GM12872 (cell line): ENCODE measurements around the gene PPP1R9A.

Source experiments
- TF ChIP-seq, protein P1 (sequence below): IDR thresholded peaks from 3 replicates; pipeline ENCODE4 v1.5.1; 2011; ENCODE audit warnings: low read depth, mild to moderate bottlenecking, low read length, moderate library complexity; ENCODE audit not compliant: insufficient read depth

The PPP1R9A gene

DNA sequence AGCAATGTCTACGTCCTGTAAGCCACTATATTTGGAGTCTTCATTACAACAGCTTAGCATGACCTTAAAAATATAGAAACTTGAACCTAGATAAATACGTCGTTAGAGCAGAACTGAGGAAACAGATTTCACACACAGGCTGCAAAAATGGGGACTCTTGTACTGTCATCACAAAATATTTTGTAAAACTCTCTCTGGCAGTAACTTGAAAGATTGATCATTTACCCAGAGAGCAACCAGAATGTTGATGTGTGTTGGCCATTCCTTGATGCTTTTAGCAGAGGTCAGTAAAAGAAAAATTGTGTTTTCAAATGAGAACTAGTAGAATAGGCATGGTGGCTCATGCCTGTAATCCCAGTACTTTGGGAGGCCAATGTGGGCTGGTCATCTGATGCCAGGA lies 431.4 kb downstream of the PPP1R9A start:
- TF ChIP-seq, protein P1, sequence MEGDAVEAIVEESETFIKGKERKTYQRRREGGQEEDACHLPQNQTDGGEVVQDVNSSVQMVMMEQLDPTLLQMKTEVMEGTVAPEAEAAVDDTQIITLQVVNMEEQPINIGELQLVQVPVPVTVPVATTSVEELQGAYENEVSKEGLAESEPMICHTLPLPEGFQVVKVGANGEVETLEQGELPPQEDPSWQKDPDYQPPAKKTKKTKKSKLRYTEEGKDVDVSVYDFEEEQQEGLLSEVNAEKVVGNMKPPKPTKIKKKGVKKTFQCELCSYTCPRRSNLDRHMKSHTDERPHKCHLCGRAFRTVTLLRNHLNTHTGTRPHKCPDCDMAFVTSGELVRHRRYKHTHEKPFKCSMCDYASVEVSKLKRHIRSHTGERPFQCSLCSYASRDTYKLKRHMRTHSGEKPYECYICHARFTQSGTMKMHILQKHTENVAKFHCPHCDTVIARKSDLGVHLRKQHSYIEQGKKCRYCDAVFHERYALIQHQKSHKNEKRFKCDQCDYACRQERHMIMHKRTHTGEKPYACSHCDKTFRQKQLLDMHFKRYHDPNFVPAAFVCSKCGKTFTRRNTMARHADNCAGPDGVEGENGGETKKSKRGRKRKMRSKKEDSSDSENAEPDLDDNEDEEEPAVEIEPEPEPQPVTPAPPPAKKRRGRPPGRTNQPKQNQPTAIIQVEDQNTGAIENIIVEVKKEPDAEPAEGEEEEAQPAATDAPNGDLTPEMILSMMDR = no peak

DNA sequence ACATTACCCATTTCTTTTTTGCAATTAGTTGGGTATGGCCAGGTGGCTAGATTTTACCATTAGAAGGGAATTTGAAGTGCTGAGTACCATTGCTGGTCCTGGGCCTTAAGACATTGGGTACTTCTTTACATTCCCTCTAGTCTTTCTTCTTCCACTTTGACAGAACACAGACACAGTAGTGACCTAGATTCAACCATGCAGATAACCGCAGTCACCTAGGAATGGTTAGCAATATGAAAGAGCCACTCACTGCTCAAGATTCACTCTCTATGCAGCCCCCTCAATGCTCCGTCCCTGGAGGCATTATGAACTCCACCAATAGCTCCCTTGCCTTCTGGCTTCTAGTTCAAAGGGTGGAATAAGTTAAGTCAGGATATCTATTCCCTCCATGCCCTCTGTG lies 433.1 kb downstream of the PPP1R9A start:
- TF ChIP-seq, protein P1 = no peak

DNA sequence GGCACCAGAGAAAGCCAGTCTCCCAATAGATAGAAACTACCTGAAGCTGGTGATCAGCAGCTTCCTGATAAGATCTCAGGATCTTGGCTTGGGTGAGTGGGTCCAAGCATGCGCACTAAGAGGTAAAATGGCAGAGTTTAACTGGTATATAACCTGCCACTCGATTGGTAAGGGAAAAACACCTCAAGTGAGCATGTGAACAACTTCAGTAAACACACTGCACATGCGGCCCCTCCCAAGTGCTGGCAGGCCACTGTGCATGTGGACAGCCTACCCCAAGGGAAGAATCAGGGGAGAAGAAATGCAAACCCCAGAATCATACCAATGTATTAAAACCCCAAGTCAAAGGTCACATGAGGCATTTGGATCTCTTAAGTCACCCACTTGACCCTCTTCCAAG lies 434.6 kb downstream of the PPP1R9A start:
- TF ChIP-seq, protein P1 = no peak

DNA sequence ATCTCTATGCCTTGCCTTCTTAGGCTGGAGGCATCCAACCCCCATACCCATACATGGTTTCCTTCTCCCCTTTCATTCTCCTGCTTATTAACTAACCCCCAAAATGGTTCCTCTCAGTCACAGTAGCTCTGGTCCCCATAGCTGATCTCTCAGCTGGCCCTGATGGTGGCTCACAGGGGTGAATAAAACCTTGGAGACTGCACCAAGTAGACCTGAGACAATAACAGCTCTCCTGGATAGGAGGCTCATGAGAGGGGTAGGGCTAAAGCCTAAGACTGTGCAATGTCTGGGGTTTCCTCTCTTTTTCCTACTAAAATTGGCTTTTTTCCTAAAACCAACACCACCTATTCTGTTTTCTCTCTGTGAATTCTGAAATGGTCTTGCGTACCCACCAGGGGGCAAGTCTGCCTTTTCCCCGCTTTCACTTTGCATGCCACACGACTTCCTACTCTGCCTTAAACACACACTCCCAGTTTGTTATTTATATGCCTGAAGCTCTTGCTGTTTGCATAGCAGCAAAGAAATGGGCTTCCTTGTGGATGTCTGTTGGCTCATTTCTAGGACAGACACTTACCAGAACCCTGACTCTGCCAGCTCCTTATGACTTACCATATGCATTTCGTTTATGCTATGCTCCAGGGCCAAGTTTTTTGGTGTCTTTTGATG lies 435.4 kb downstream of the PPP1R9A start:
- TF ChIP-seq, protein P1 = no peak
